ENCODE data around the gene TYW1.
A peak's percentile ranks its signal among the peaks of the same experiment; 100 is the strongest.
"Not testable (repeated sequence)": the region's sequence is repeated elsewhere in the genome, so short reads cannot be mapped to it uniquely, and the experiment has no call there.

The TYW1 gene

DNA sequence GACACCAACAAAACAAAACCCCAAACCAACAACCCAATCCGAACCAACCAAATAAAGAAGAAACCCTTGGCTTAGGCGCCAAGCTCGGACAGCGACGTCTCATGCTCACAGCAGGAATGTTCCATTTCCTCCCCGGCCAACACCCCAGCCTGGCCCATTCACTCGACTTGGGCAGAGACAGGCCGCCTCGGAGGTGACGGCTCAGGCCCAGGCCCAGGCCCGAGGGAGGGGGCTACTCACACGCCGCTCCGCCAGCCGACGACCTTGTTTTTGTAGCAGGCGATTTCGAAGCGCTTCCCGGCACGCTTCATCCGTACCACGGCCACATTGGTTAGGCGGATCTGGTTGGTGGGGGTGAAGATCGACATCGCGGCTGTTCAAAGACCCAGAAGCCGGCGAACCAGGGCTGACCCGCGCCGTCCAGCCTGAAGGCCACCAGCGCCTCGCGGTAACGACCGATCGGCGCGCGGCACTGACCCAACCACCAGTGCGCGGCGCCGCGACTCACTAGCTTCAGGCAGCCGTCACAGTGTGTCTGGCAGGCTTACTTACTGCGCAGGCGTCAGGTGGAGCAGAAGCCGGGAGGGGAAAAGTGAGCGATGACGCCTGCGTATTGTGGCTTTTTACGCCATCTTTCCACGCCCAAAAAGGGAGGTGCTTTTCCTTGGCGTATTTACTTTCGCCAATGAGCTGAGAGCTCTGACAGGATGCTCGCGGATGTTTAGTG, 1.4 kb upstream of the TYW1 start, which contains the start of gene SBDS:
TSS of gene SBDS (minus strand) at position 537 of the 727 bp plus-strand sequence. CDS start at position 368, 169 bp downstream.
- DNase-seq, result peak; percentile 99

- DNase-seq, result peak; percentile 52
These were observed 4.1 kb downstream of the TYW1 start for GRCh38 chr7:67000601-67001258.

DNA sequence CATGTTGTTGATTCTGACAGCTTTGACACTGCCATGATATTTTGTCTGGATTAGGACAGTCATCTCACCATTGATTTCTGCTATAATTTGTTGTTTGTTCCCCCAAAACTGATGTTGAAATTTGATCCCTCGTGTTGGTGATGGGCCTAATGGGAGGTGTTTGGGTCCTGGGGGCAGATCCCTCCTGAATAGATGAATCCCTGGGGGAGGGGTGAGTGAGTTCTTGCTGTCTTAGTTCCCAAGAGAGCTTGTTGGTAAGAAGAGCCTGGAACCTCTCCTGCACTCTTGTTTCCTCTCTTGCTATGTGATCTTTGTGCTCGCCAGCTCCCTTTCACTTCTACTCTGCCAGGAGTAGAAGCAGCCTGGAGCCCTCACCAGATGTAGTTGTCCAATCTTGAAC, 7.5 kb downstream of the TYW1 start:
- DNase-seq, result not testable (repeated sequence)

DNA sequence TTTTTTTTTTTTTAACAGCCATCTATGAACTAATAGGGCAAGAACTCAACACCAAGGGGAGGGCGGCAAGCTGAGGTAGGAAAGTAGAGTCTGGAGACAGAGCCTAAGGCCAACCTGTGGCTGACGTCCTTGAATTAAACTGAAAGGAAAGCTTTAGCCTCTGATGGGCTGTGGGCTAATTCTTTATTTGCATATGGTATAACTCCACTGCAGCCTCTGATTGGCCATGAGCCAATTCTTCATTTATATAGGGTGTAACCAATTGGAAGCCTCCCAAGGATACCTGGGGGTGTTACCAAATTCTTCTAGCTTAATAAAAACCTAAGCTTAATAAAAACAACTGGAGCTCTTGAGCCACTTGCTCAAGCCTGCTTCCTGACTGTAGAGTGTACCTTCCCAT, 10.3 kb downstream of the TYW1 start:
- no peak for DNase-seq

- no peak for DNase-seq
These were observed 11.6 kb downstream of the TYW1 start for GRCh38 chr7:67008260-67008659.

DNA sequence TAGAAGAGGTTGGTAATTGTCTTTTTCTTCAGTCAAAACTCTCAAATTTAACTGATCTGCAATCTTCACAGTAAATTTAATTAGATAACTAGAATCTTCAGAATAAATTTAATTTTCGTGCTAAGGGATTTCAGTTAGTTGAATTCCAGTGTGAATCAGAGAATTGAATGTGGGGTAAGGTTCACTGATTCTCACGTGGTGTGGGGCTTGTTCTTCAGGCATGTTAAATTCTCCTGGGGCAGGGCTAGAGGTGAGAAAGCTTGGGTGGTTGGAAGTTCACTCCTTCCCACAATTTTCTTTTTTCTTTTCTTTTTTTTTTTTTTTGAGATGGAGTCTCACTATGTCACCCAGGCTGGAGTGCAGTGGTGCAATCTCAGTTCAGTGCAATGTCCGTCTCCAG, 13.0 kb downstream of the TYW1 start:
- not testable (repeated sequence) for DNase-seq

DNA sequence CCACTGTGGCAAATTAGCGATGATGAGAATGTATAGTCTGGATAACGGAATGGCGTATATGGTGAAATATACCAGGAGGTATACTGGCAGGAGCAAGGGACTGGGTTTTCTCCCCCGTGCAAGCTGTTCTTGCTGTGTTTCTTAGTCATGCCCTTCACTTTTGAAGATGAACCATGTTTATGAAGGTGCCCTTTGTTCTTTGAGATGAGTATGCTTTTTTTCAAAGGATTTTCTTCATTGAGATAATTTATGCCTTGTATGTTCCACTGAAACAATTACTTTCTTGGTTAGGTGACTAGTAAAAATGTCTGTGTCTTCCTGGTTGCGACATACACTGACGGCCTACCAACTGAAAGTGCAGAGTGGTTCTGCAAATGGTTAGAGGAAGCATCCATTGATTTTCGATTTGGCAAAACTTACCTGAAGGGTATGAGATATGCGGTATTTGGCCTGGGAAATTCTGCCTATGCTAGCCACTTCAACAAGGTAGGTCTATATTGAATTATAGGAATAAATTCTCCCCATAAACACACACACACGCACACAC, 17.5 kb downstream of the TYW1 start:
- DNase-seq, result not testable (repeated sequence)

DNA sequence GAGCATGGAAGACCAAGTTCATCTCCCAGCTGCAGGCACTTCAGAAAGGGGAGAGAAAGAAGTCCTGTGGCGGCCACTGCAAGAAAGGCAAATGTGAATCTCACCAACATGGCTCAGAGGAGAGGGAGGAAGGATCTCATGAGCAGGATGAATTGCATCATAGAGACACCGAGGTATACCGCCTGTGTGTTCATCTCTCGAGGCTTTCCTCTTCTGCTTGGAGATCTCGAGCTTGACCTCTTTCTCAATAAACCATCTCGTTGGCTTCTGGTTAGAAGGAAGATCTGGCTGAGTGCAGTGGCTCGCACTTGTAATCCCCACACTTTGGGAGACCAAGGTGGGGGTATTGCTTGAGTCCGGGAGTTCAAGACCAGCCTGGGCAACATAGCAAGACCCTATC, 21.3 kb downstream of the TYW1 start:
- not testable (repeated sequence) for DNase-seq

DNA sequence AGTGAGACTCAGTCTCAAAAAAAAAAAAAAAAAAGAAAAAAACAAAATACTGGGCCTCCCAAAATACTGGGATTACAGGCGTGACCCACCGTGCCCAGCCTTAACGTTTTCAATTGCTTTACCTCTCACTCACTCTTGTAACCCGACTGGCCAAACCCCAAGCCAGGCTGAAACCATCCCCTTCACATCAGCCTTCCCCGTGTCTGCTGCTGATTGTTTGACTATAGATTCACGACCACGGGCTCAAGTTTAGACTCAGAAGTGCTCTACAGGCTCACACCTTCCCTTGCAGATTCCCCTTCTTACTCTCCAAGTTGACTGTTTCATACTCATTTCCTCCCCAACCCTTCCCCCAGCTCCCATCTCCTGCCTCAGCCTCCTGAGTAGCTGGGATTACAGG, 22.3 kb downstream of the TYW1 start:
- no peak for DNase-seq

DNA sequence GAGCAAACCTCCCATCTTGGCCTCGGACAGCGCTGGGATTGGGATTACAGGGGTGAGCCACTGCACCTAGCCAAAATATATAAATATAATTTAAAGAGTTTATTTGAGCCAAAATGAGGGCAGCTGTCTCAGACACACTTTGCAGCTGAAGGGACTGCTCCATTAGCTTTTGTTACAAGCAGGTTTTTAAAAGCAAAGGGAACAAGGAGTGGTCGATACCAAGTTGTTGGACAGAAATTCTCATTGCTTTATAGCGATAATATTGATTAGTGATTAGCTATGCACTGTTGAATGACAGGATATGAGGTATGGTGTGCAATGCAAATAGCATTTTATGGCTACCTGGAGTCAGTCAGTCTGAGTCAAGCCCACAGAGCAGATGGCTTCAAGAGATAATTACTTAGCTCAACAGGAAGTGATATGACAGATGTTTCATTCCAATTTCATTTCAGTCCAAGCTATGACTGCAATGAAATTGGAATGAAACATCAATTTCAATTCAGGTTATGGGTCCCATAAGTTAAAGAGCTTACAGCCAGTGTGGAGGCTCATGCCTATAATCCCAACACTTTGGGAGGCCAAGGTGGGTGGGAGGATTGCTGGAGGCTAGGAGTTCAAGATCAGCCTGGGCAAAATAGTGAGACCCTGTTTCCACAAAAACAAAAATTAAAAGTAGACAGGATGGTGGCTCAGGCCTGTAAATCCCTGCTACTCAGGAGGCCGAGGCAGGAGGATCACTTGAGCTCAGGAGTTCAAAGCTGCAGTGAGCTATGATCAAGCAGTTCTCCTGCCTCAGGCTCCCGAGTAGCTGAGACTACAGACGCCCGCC, 23.1 kb downstream of the TYW1 start:
- DNase-seq, result no peak

DNA sequence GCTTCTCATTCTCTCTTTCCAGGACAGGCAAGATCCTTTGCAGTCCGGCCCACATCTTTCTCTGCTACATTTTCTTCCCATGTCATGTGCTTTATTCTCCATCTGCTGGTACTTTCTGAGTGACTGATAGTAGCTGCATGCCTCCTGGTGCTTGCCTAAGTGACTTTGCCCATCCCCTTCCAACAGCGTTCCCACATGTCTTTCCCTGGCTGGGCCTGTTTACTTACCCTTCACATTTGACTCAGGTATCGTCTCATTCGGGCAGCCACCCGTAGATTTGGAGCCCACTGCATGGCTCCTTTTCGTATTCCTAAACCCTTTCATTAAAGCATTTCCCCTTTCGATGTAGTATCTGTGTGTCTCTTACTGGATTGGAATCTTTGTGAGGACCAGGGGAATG, 24.6 kb downstream of the TYW1 start:
- DNase-seq, result no peak

GRCh38 chr7:67022511-67022910, 25.9 kb downstream of the TYW1 start:
- no peak for DNase-seq

DNA sequence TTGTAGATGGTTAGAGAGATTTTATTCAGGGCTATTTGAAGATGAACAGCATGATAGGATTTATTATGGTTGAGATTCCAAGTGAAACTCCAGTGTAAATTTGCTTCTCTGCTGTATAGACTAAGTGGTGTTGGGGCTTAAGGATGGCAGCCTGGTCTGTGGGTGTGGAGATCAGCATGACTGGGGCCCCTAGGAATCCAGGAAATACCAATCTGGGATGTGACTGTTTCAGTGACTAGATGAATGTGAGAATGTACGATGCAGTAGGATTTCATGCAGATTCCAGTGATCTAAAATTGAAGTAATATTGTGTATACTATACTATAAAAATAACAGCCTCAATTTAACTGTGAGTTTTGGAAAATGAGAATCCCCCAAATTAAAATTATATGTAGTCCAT, 28.8 kb downstream of the TYW1 start:
- not testable (repeated sequence) for DNase-seq

GRCh38 chr7:67031685-67032084, 35.1 kb downstream of the TYW1 start:
- DNase-seq, result not testable (repeated sequence)

GRCh38 chr7:67033251-67033650, 36.6 kb downstream of the TYW1 start:
- DNase-seq, result no peak

DNA sequence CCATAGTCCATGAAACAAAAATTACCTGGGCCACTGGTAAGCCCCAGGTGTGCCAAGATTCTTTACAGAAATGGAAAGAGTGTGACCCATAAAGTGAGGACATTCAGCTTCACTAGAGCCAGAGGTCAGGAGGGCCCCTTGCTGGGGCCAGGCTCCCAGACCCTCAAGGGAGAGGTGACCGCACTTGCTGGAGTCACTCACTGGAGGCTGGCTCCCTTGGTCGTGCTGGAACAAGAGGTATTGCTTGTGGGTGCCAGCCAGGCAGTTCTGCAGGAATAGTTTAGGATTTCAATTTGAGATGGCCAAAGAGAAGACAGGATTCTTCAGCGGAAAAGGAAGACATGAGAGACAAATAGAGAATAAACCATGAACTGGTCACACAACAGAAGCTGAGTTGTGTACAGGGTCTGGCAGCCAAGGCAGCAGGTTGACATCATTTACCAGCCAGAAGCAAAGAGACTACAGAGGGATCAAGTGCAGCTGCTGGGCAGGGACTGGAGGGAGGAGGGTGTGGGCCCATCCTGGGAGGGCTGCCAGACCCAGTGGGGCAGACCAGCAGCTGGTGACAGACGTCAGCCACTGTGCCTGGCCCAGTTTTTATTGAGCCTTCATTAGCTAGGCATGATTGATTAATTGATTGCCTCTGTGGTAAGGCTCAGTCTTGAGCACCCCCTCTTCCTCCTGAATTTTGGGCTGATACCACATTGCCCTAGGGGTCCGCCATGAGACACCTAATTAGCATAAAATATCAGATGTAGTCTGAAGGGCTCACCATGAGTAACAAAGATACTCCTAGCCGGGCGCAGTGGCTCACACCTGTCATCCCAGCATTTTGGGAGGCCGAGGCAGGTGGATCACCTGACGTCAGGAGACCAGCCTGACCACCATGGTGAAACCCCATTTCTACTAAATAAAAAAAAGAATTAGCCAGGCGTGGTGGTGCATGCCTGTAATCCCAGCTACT, 40.1 kb downstream of the TYW1 start:
- DNase-seq, result not testable (repeated sequence)

DNA sequence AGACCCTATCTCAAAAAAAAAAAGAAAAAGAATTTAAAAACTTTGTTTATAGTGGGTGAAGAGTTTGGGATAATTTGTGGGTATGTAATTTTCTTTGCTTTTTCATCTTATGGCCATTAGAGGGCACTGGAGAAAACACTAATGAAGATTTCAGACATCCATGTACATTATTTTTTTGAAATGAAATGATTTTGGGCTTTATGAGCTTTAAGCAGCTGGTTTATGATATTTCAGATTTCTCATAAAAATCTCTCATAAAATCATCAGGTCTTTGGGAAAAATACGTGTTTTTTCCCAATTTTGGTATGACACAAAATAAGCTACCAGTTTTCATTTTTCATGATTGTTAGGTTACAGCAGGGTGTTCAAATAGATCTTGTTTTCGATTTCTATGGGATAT, 44.2 kb downstream of the TYW1 start:
- peak; percentile 3 for DNase-seq

DNA sequence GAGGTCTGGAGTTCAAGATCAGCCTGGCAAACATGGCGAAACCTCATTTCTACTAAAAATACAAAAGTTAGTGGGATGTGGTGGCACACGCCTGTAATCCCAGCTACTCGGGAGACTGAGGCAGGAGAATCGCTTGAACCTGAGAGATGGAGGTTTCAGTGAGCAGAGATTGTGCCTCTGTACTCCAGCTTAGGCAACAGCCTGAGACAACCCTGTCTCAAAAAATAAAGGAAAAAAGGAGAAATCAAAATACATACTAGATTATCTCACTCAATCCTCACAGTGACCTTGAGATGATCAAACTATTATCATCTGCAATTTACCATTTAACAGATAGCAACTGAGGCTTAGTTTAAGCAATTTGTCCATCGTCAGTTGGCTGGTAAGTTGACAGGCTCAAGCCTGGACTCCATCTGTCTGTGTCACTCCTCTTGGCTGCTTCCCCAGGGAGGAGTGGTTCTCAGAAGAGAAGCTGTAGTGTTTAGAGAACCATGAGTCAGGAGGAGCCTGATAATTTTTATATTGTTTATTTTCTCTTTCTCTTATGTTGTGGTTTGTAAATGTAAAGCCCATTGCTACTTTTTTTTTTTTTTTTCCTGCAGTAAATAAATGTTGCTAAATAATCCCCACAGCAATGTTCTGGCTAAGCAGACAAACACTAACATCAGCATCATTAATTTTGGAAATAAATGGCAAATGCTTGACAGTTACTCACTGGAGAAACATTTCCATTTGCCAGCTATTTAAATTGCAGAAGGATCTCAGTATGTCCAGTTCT, 46.3 kb downstream of the TYW1 start:
- DNase-seq, result not testable (repeated sequence)

DNA sequence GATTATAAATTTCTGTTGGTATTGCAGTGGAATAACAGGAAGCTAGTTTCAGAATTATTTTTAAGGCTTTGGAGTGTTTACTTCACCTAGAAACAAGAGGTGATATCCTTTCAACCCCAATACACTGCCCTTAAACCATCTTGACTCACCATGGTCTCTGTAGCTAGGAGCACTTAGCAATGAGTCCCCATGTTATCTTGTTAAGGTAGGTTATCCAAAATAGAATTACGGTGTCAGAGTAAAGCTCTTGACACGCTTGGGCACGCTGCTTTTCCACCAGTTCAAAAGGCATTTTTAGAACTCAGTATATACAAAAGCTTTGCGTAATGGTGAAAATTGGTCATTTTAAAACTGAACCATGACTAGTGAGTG, 46.9 kb downstream of the TYW1 start:
- not testable (repeated sequence) for DNase-seq

DNA sequence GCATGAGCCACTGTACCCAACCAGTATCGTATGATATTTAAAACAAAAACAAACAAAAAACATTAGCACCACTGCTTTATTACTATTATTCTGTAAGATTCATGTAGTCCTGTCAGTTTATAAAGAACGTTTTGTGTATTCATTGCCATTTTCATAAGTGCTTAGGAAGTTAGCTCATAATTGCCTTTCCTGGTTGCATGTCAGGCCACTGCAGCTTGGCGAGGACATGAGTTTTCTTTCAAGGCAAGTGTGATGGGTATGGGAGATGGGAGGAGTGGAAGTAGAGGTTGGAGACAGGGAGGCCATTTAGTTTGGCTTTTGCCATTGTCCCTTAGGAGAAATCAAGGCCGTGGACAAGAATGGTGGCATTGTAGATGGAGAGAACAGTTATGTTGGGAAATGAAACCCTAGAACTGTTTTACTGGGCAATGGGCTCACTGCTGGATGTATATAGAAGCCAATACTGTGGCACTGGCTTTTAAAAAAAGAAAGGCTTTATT, 48.9 kb downstream of the TYW1 start:
- DNase-seq, result no peak

GRCh38 chr7:67046819-67047218, 50.2 kb downstream of the TYW1 start:
- not testable (repeated sequence) for DNase-seq
